ENCODE results near the gene CLHC1.

The CLHC1 gene

DNA sequence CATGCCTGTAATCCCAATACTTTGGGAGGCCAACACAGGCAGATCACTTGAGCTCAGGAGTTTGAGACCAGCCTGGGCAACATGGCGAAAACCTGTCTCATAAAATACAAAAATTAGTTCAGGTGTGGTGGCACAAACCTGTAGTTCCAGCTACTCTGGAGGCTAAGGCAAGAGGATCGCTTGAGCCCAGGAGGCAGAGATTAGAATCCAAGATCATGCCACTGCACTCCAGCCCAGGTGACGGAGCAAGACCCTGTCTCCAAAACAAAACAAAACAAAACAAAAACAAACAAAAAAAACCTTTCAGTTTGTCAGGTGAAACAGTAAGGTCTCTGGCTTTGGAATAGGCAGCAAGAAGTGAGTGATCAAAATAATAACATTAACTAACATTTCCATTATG is 84.6 kb downstream of the CLHC1 start:
- no peaks in the 10 kb centered on the region for H3K27me3 ChIP-seq (ENCODE audit: insufficient read depth, poor library complexity, severe bottlenecking)
- no peak overlapping the region for H3K27ac ChIP-seq (replicated peaks)
- DNase-seq (ENCODE audit: low read depth in 1 of 2, low spot score in 1 of 2), result no peak
- no peak for TF ChIP-seq POLR2AphosphoS5 (IDR thresholded peaks at IDR 0.05; ENCODE audit: low read depth)
- no peak for TF ChIP-seq CTCF (IDR thresholded peaks at IDR 0.05; ENCODE audit: insufficient read depth, low read length)
- no peak for TF ChIP-seq SPI1 (IDR thresholded peaks at IDR 0.05; ENCODE audit: borderline replicate concordance, low read depth)
- no peak overlapping the region for H3K4me3 ChIP-seq (replicated peaks; ENCODE audit: insufficient read depth, low read length)

- H3K27ac ChIP-seq (replicated peaks), result no peak overlapping the region
- H3K27me3 ChIP-seq (ENCODE audit: insufficient read depth, poor library complexity, severe bottlenecking), result no peaks in the 10 kb centered on the region
- TF ChIP-seq CTCF (IDR thresholded peaks at IDR 0.05; ENCODE audit: insufficient read depth, low read length) (no peak), REST (IDR thresholded peaks at IDR 0.05; ENCODE audit: insufficient replicate concordance, low read depth) (no peak), POLR2AphosphoS5 (IDR thresholded peaks at IDR 0.05; ENCODE audit: low read depth) (no peak), SPI1 (IDR thresholded peaks at IDR 0.05; ENCODE audit: borderline replicate concordance, low read depth) (no peak), GABPA (IDR thresholded peaks at IDR 0.05; ENCODE audit: low read depth) (no peak)
These were observed 85.1 kb downstream of the CLHC1 start for GRCh38 chr2:55147041-55147440.

DNA sequence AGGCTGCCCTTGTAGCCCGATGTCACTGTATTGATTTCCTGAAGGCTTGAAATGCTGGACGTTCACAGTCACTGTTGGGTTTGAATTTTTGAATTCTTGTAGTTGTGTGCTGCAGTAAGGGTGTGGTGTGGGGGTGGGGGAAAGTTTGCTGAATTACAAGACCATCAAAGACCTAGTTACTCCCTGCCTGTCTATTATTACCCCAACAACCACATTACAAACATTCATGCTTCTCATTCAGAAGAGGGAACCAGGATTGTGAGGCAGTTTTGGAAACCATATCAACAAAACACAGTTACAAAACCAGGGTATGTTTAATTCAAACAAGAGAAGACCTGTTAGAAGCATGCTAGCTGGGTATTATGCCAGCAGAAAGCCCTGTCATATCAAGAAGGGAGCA is 85.8 kb downstream of the CLHC1 start:
- TF ChIP-seq GABPA (IDR thresholded peaks at IDR 0.05; ENCODE audit: low read depth) (no peak), REST (IDR thresholded peaks at IDR 0.05; ENCODE audit: insufficient replicate concordance, low read depth) (no peak), CTCF (IDR thresholded peaks at IDR 0.05; ENCODE audit: insufficient read depth, low read length) (no peak), POLR2AphosphoS5 (IDR thresholded peaks at IDR 0.05; ENCODE audit: low read depth) (no peak), SPI1 (IDR thresholded peaks at IDR 0.05; ENCODE audit: borderline replicate concordance, low read depth) (no peak)
- Histone ChIP-seq H3K4me3 (replicated peaks; ENCODE audit: insufficient read depth, low read length) (no peak overlapping the region), H3K27ac (replicated peaks) (no peak overlapping the region), H3K27me3 (ENCODE audit: insufficient read depth, poor library complexity, severe bottlenecking) (no peaks in the 10 kb centered on the region)
- no peak for DNase-seq (ENCODE audit: low read depth in 1 of 2, low spot score in 1 of 2)

More at GRCh38 chr2:55147041-55147440, 85.1 kb downstream of the CLHC1 start:
- DNase-seq (ENCODE audit: low read depth in 1 of 2, low spot score in 1 of 2), result no peak
- H3K4me3 ChIP-seq (replicated peaks; ENCODE audit: insufficient read depth, low read length), result no peak overlapping the region

Measured in HL-60 (cell line).